CD4-positive, alpha-beta T cell treated with Interferon gamma for 1 hour (primary cell): ENCODE measurements around the gene SVIP.

Experiments used
- DNase-seq: peaks from one replicate; pipeline ENCODE4 v3.0.0-alpha.2; 2020

SVIP gene

GRCh38 chr11:22787551-22788162 is 41.9 kb downstream of the SVIP start:
- no peak for DNase-seq

GRCh38 chr11:22787055-22787454 is 42.5 kb downstream of the SVIP start:
- DNase-seq, result no peak

GRCh38 chr11:22786475-22786874 is 43.1 kb downstream of the SVIP start:
- no peak for DNase-seq

- DNase-seq, result no peak
Observed at GRCh38 chr11:22785251-22785650, 44.4 kb downstream of the SVIP start.

GRCh38 chr11:22780952-22781593 is 48.5 kb downstream of the SVIP start:
- DNase-seq, result no peak

- DNase-seq, result no peak
Observed at GRCh38 chr11:22779850-22780249, 49.8 kb downstream of the SVIP start.

- DNase-seq, result no peak
Observed at GRCh38 chr11:22778642-22779041, 51.0 kb downstream of the SVIP start.

- DNase-seq, result no peak
Observed at GRCh38 chr11:22775248-22775647, 54.4 kb downstream of the SVIP start.

- DNase-seq, result no peak
Observed at GRCh38 chr11:22774716-22775115, 54.9 kb downstream of the SVIP start.

GRCh38 chr11:22769081-22769480 is 60.5 kb downstream of the SVIP start:
- DNase-seq, result no peak
